ENCODE results near the gene COG2. TPM values are rescaled to one million over a fixed set of nuclear protein-coding genes. Genes with fewer than 3 reads are reported as not detected.

The COG2 gene
- total RNA-seq, 1 experiment from 2014 or later, result 21.5 TPM

- Histone ChIP-seq H4K20me1 (ENCODE audit: insufficient read depth) (no peaks in the 10 kb centered on the region), H3K36me3 (ENCODE audit: low read depth) (no peaks in the 10 kb centered on the region), H3K4me1 (replicated peaks; ENCODE audit: insufficient read depth) (no peaks in the 10 kb centered on the region; the same call in 1 of the 2 replicates), H3K4me2 (no peak overlapping the region), H3K4me3 (no peak overlapping the region), H3K9me2 (ENCODE audit: insufficient read depth) (no peaks in the 10 kb centered on the region), H3K9me3 (ENCODE audit: insufficient read depth, low read depth) (no peaks in the 10 kb centered on the region), H3K27me3 (ENCODE audit: insufficient read depth, low read depth) (no peaks in the 10 kb centered on the region), H3K79me2 (ENCODE audit: low read depth) (no peaks in the 10 kb centered on the region), H3F3A (ENCODE audit: insufficient read depth, low read depth) (no peaks in the 10 kb centered on the region), H3K27ac (no peak overlapping the region), H2AFZ (no peak overlapping the region)
- ChIA-PET POLR2A (ENCODE audit: unreplicated experiment) (no interaction called here), CTCF (no interaction called here)
- no peak for DNase-seq
- no TSS peak for BruUV-seq (replicated peaks)
- intact Hi-C loops (cut with micrococcal nuclease; ENCODE audit: unreplicated experiment), result no loop called here
- no peak for TF ChIP-seq EZH2 (IDR thresholded peaks at IDR 0.05; ENCODE audit: low read depth)
- TF ChIP-seq, protein P1, sequence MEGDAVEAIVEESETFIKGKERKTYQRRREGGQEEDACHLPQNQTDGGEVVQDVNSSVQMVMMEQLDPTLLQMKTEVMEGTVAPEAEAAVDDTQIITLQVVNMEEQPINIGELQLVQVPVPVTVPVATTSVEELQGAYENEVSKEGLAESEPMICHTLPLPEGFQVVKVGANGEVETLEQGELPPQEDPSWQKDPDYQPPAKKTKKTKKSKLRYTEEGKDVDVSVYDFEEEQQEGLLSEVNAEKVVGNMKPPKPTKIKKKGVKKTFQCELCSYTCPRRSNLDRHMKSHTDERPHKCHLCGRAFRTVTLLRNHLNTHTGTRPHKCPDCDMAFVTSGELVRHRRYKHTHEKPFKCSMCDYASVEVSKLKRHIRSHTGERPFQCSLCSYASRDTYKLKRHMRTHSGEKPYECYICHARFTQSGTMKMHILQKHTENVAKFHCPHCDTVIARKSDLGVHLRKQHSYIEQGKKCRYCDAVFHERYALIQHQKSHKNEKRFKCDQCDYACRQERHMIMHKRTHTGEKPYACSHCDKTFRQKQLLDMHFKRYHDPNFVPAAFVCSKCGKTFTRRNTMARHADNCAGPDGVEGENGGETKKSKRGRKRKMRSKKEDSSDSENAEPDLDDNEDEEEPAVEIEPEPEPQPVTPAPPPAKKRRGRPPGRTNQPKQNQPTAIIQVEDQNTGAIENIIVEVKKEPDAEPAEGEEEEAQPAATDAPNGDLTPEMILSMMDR (conservative IDR thresholded peaks at IDR 0.05), result no peak
Measured at GRCh38 chr1:230706020-230706699, 63.9 kb downstream of the COG2 start.

DNA sequence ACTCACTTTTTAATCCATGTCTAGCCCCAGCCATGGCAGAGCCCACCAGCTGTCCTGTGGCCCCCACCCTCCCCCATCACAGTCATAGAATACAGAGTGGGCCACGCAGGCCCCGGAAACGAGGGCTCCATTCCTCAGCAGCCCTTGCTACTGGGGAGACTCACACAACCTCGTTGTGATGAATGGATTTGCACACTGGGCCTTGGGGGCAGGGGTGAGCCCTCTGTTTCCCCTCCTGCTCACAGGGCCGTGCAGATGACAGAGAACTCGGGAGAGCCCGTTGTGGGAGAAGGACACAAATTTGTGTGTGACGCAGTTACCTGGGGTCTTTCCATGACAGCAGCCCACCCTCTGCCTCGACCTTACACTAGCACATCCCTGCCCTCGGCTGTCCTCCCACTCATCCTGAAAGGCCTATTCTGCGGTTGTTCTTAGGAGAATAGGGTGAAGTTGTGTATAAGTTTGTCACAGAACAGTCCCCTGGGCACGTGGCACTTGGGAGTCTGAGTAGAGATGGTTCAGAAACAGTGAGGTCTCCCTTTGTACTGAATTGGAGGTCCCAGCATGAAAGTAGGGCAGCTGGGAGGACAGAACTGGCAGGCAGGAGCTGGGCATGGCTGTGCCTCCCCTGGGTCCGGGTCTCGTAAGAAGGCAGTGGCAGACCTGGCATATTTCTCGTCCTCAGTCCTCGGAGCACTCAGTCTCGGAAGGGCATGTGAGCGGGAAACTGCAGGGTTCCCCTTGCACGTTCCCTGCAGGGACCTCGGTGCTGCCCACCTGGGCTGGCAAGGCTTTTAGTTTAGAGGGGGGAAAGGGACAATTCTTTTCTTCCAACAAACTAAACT, 64.8 kb downstream of the COG2 start:
- TF ChIP-seq, protein P1 (conservative IDR thresholded peaks at IDR 0.05), result no peak
- no peak for TF ChIP-seq EZH2 (IDR thresholded peaks at IDR 0.05; ENCODE audit: low read depth)
- no peaks in the 10 kb centered on the region for H3K79me2 ChIP-seq (ENCODE audit: low read depth)
- no peaks in the 10 kb centered on the region for H3F3A ChIP-seq (ENCODE audit: insufficient read depth, low read depth)
- intact Hi-C loops (cut with micrococcal nuclease; ENCODE audit: unreplicated experiment), result no loop called here
- ChIA-PET POLR2A (ENCODE audit: unreplicated experiment) (no interaction called here), CTCF (no interaction called here)
- H3K9me2 ChIP-seq (ENCODE audit: insufficient read depth), result no peaks in the 10 kb centered on the region
- no peaks in the 10 kb centered on the region; the same call in 1 of the 2 replicates for H3K4me1 ChIP-seq (replicated peaks; ENCODE audit: insufficient read depth)
- no peaks in the 10 kb centered on the region for H4K20me1 ChIP-seq (ENCODE audit: insufficient read depth)
- H3K4me3 ChIP-seq, result no peak overlapping the region
- H3K4me2 ChIP-seq, result no peak overlapping the region
- BruUV-seq (replicated peaks), result no TSS peak
- no peaks in the 10 kb centered on the region for H3K36me3 ChIP-seq (ENCODE audit: low read depth)
- DNase-seq, result no peak
- no peak overlapping the region for H2AFZ ChIP-seq
- H3K27me3 ChIP-seq (ENCODE audit: insufficient read depth, low read depth), result no peaks in the 10 kb centered on the region
- H3K9me3 ChIP-seq (ENCODE audit: insufficient read depth, low read depth), result no peaks in the 10 kb centered on the region
- H3K27ac ChIP-seq, result no peak overlapping the region

DNA sequence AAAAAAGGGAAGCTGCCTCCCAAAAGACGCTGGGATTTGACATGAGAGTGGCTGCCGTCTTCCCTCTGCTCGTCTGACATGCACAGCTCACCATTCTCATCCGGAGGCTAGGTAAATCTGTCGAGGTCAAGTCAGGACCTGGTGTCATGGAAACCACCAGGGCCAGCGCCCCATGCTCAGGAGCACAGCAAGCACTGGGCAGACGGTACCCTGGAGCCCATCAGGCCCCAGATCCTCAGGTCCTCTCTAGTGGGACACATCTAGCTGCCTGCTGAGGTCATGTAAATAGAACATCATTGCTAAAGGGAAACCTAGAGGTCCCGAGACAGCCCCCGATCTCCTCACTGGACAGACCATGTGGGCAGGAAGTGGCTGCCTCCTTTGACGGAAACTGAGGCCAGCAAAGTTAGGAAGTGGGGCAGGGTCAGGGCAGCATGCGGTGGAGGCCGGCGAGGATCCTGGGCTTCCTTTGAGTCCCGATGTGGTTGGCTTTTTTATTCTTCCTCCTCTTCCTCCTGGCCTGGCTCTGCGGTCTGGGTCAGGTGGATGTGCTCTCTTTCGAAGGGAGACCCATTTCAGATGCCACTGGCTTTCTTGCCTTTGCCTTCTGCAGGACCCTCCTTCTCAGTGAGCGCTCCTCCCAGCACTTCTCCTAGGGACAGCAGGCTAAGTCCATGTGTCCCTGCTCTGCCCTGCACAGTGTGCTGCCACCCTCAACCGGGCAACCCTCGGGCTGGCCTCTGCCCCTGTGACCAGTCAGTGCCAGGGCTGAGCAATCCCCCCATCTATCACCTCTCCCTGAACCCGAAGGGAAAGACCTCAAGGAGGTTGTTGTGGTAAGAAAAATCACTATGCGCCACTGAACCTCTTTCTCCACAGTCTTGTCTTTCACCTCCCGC, 65.7 kb downstream of the COG2 start:
- CTCF ChIA-PET, result no interaction called here
- Histone ChIP-seq H3F3A (ENCODE audit: insufficient read depth, low read depth) (no peaks in the 10 kb centered on the region), H3K9me2 (ENCODE audit: insufficient read depth) (no peaks in the 10 kb centered on the region), H3K27ac (no peak overlapping the region), H2AFZ (no peak overlapping the region), H3K4me2 (no peak overlapping the region), H3K27me3 (ENCODE audit: insufficient read depth, low read depth) (no peaks in the 10 kb centered on the region), H3K79me2 (ENCODE audit: low read depth) (no peaks in the 10 kb centered on the region), H3K36me3 (ENCODE audit: low read depth) (no peaks in the 10 kb centered on the region), H4K20me1 (ENCODE audit: insufficient read depth) (no peaks in the 10 kb centered on the region), H3K4me1 (replicated peaks; ENCODE audit: insufficient read depth) (no peaks in the 10 kb centered on the region; the same call in 1 of the 2 replicates), H3K9me3 (ENCODE audit: insufficient read depth, low read depth) (no peaks in the 10 kb centered on the region), H3K4me3 (no peak overlapping the region)
- DNase-seq, result no peak
- no TSS peak for BruUV-seq (replicated peaks)
- TF ChIP-seq, protein P1 (conservative IDR thresholded peaks at IDR 0.05), result no peak
- TF ChIP-seq EZH2 (IDR thresholded peaks at IDR 0.05; ENCODE audit: low read depth), result no peak
- intact Hi-C loops (cut with micrococcal nuclease; ENCODE audit: unreplicated experiment), result no loop called here
- POLR2A ChIA-PET (ENCODE audit: unreplicated experiment), result no interaction called here

Data from PC-9 (cell line).